ENCODE measurements around the gene ZNF672.
"Not testable (repeated sequence)": the region's sequence is repeated elsewhere in the genome, so short reads cannot be mapped to it uniquely, and the experiment has no call there.

Gene ZNF672

DNA sequence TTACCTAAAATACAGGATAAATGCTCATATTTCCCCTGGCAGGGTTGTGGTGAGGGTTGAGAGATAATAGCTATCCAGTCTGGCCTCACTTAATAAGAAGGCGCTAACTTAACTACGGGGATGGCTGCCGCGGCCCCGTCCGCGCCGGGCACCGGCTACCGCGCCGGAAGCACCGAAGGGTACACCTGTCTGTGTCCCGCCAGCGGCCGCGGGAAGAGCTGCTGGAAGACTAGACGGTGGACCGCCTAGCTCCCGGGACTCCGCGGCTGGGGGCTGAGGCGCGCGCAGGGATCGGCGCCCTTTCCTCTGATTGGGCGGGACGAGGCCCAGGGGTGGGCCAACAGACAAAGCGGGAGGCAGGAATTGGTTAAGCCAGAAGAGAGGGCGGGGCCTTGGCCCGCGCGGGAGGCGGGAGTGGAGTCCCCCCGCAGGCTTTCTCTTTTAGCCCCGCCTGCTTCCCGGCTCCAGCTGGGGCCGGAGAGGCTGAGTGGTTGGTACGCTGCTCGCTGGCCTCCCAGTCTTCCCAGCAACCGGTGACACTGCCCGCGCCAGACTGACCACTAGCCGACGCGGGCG lies at the start of gene ZNF672:
TSS of gene ZNF672 (plus strand) at position 444 of the 576 bp plus-strand sequence. CDS start 9,051 bp downstream, outside the sequence.
- peak; percentile 88 for DNase-seq (ENCODE audit: low read depth)

DNA sequence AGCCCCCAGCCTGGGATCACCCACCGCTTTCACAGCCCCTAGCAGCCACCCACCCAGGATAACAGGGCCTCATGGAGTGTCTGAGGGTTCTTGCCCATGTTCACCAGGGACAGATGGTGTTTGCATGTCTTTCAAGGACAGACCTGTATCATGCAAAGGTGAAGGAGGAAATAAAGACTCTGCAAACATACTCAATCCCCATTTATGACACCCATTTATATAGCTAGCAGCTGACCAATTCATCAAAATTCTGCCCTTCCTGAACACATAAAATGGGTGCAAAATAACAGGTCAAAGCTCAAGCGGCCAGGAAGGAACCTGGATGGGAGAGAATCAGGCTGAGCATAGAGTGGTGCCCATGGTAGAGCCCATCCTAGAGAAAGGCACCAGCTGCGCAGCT lies 49.7 kb upstream of the ZNF672 start:
- DNase-seq (ENCODE audit: low read depth) = no peak

DNA sequence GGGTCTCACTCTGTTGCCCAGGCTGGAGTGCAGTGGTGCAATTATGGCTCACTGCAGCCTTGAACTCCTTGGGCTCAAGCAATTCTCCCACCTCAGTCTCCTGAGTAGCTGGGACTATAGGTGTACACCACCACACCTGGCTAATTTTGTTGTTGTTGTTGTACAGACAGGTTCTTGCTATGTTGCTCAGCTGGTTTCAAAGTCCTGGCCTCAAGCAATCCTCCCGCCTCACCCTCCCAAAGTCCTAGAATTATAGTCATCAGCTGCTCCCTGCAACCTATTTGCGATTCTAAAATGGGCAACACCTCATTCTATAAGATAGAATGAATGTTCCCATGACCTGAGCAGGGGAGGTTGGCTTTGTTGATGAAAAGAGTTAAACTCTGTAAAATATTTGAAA lies 48.7 kb upstream of the ZNF672 start:
- not testable (repeated sequence) for DNase-seq (ENCODE audit: low read depth)

DNA sequence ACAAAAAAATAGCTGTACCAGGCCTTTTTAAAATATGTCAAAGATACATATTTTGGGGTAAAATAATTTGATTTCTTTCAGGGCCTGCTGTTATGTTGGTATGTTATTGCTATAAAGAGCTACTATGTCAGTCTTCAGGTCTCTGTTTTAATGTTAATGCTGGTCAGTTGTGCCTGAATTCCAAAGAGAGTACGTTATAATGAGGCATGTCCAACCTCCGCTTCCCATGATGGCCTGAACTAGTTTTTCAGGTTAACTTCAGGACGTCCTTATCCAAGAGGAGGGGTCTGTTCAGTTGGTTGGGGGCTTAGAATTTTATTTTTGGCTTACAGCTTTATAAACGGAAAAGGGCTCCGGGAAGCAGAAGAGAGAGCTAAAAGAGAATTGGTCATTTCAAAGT lies 47.6 kb upstream of the ZNF672 start:
- DNase-seq (ENCODE audit: low read depth) = no peak

DNA sequence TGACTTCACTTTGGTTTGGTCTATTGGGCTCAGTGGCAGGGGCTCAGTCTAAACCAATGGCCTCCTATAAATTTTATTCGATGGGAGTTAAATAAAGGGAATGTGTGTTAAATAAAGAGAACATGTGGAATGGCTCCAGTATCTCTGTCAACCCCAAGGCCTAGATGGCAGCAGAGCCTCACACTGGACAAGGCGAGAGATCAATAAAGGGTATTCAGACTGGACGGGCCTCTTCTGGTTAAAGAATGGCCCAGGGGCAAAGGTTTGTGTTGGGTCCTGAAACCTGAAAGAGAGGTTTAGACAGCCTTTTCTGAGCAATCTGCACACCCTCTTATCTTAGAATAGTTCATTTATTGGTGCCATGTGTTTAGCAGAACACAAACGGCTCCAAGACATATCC lies 47.0 kb upstream of the ZNF672 start:
- DNase-seq (ENCODE audit: low read depth) = no peak

DNA sequence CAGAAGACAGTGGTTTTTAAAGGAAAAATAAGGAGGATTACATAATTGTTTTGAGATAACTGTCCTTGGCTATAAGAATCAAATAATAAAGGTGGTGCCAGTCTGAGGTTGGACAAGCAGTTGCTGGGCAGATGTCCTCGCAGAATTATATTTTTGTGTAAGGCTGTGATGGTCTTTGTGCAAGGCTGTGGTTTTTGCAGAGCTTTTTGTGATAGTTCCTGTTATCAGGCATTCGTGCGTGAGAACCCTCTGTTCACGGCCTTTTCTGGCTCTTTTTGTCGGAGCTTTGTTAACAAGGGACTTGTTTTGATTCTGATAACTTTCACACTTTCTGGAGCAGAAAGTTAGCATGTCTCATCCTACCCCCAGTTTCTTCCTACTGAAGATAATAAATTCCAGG lies 45.7 kb upstream of the ZNF672 start:
- no peak for DNase-seq (ENCODE audit: low read depth)

DNA sequence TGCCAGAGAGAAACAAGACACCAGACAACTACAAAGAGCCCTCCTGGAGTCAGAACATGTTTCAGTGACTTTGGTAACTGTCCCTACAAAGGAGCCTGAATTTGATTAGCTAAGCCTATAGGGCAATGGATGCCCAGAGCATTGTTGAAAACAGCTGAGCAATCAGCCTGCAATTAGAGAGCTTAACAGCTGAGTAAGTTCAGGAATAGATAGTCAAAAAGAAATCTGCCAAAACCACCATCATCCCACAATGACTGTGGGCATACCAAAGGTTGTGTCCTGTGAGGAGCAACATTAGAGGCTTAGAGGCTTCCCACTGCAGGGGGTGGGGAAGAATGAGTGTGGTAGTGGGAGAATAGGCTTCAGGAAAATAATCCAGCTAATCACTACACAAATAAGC lies 44.4 kb upstream of the ZNF672 start:
- DNase-seq (ENCODE audit: low read depth) = no peak

DNA sequence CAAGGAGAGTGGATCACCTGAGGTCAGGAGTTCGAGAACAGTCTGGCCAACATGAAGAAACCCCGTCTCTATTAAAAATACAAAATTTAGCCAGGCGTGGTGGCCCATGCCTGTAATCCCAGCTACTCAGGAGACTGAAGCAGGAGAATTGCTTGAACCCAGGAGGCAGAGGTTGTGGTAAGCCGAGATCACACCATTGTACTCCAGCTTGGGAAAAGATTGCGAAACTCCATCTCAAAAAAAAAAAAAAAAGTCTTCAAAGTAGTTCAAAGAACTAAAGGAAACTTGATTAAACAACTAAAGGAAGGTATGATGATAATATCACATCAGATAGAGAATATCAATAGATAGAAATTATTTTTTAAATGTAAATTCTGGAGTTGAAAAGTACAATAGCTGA lies 43.4 kb upstream of the ZNF672 start:
- DNase-seq (ENCODE audit: low read depth) = not testable (repeated sequence)

DNA sequence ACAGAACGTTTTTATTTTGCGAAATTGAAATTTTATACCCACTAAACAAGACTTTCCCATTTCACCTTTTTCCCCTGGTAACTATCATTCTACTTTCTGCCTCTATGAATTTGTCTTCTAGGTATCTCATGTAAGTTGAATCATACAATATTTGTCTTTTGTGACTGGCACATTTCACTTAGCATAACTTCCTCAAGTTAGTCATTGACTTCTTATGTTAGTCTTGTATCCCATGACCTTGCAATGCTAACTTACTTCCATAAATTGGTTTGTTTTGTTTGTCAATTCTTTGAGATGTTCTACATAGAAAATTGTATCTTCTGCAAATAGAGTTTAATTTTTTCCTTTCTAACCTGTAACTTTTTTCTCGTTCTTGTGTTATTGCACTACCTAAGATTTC lies 39.2 kb upstream of the ZNF672 start:
- DNase-seq (ENCODE audit: low read depth) = no peak

DNA sequence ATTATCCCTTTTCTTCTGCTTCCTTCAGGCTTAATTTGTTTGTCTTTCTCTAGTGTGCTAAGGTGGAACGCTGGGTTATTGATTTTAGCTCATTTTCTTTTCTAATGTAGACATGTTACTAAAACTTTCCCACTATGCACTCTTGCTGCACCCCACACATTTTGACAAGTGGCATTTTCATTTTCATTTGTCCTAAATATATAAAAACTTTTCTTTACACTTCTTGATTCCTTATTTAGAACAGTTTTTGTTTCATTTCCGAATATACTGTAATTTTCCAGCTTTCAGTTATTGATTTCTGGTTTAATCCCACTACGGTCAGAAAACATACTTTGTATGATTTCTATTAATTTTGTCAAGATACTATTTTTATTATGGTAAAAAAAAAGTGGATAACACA lies 37.6 kb upstream of the ZNF672 start:
- no peak for DNase-seq (ENCODE audit: low read depth)

DNA sequence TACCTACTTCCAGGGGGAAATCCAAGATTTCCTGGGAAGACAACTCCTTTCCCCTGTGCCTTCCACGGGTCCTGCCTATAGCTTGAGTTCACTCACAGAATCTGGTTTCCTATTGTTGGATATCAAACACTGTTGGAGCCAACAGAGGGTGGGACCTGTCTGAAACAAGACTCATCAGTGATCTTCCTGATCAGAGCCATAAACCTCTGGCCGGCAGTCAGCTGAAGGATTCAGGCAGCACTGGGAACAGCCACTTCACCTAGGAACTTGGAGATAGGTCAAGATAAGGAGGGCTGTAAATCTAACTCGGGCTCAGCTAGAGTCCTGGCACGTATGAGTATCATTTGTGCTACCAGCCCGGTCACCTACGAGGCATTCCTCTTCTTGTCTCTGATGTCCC lies 35.6 kb upstream of the ZNF672 start:
- DNase-seq (ENCODE audit: low read depth) = no peak

DNA sequence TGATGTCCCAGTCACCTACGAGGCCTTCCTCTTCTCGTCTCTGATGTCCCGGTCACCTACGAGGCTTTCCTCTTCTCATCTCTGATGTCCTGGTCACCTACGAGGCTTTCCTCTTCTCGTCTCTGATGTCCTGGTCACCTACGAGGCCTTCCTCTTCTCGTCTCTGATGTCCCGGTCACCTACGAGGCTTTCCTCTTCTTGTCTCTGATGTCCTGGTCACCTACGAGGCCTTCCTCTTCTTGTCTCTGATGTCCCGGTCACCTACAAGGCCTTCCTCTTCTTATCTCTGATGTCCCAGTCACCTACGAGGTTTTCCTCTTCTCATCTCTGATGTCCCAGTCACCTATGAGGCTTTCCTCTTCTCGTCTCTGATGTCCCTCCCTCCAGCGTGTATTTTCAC lies 34.5 kb upstream of the ZNF672 start:
- not testable (repeated sequence) for DNase-seq (ENCODE audit: low read depth)

DNA sequence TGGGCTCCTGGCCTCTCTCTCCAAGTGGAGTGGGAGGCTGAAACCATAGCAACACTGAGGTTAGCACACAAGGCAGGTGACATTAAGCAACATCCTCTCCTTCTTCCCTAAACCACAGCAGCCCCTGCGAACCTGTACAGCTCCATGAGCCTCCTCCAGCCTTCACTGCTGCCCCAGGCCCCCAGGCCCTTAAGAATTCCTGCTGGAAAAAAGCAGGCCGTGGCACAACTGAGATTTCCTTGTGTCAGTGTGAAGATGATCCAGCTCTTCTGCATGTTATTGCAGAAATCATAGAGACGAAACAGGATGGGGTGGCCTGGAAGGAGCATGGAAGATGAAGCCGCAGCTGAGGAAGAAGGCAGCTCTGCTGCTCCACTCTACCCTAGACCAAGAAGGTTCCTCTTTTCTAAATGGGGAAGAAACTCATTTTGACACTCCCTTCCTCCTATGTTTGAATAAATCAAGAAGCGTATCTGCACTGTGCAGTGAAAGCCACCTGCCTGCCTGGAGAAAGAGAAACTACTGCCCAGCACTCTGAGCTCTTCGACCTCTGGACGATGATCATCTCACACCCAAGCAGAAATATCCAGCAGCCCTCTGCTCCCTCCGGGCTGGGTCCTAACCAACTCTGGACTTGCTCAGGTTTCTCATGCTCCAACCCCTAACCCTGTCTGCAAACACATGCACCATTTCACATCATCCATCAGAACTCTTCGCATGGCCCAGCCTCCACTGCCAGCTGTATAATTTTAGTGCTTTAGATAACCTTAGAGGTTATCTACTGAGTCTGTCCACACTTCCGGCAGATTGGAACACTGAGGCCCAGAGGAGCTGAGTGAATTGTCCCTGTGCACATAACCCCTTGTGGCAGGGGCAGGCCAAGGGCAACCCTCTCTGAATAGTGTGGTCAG lies 33.0 kb upstream of the ZNF672 start:
- DNase-seq (ENCODE audit: low read depth) = no peak

DNA sequence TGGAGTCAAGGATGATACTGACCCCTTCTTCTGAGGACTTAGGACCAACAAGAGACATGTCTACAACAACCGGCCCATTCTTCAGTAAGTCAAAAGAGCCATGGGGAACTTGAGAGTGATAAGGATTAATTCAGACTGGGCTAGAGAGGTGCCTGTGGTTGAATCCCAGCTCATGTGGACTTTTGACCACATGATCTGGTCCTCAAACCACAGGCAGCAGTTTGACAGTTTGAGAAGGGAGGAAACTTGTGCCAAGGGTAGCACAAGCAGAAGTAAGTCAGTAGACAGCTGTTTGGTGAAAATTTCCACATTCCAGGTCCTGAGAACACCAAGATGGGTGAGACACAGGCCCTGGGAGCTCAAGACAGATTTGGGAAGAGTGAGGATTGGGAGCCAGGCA lies 32.1 kb upstream of the ZNF672 start:
- no peak for DNase-seq (ENCODE audit: low read depth)

DNA sequence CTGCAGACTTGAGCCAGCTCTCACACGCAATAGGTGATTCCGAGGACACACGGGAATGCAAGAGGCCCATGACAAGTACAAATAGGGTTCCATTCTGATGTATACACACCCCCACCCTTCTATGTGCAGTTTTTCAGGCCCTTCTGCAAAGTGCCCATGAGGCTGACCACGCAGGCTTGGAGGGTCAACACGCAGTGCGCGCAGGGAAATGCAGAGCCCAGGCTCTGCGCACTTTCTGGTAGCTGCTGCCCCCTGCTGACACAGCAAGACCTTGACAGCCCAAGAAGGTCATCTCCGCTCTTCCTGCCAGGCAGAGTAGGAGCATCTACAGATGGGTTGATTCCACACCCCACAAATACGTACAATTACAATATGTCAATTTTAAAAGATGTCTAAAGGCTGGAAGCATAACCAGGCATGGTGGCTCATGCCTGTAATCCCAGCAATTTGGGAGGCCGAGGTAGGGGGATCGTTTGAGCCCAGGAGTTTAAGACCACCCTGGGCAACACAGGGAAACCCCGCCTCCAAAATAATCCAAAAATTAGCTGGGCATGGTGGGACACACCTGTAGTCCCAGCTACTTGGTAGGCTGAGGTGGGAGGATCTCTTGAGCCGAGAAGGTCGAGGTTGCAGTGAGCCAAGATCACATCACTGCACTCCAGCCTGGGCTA lies 30.8 kb upstream of the ZNF672 start:
- DNase-seq (ENCODE audit: low read depth) = no peak

DNA sequence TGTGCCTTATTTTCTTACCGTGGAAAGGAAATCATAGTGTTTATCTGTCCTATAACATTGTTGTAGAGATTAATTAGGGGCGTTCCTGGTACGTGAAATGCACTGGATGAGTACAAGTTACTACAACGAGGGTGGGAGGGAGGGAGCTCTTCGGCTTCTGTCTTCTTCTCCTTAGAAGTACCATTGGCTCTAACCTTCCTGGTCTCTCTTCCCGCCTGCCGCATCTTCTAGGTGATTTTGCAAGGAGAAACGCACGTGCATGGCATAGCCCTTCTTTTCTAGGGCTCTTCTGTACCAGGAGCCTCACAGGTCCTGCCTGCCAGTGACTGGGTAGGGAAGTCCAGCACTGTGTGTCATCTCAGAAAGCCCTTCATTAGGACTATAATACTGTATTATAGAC lies 29.1 kb upstream of the ZNF672 start:
- no peak for DNase-seq (ENCODE audit: low read depth)

DNA sequence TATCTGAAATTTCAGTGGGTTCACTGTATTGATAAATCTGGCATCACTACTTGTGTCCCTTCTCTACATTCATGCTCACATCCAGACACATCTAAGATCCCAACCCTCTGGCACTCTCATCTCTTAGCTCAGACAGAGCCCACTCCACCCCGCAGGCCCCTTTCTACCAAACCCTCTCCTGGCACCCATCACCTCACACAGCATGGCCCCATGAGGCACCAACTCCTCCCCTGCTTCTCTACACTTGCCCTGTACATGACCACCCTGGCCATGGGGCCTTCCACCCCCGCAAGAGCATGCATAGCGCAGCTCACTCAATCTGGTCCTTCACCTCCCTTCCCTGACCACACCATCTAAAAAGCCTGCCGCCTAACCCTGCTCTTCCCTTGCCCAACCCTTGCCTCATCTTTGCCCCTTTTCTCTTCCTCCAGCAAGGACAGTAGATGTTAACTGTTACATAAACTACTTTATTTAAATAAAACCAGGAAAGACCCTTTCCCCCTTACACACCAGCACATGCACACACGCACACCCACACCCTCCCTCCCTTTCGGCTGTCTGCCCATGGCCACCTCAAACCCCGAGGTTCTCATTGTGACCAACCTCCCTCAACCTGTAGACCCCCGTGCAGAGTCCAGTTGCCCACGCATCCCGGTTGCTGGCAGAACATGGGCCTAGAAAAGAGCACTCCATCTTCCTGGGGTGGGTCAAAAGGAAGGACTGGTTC lies 27.9 kb upstream of the ZNF672 start:
- no peak for DNase-seq (ENCODE audit: low read depth)

DNA sequence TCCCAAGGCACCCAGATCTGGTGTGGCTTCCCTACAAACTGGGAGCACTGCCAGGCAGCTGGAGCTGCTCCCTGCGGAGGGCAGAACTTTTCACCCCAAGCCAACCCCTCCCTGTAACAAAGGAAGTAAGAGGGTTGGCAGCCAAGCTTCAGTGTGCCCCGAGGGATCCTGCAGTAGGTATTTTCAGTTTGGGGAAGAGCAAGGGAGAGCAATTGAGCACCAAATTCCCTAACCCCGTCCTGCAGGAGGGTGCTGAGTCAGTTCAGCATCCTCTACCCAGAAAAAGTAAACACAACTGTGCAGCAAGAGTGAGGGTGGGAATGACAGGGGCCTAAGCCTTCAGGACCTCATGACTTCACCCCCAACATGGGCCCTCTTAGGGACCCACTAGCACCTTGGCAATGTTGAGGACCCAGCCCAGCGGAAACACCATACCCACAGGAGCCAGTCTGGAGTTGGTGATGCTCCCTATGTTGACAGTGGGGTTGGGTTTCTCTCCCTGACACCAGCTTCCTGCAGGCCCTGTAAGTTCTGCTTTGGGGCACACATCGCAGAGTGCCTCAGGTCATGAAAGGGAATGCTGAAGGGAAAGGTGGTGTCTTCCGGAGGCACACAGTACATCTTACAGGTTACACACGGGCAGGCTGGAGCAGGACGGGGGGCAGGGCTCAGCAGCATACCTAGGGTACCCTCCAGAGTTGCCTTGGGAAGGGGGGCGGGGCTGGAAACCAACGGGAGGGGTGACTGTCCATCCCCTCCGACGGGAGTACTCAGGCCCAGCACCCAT lies 27.1 kb upstream of the ZNF672 start:
- no peak for DNase-seq (ENCODE audit: low read depth)

DNA sequence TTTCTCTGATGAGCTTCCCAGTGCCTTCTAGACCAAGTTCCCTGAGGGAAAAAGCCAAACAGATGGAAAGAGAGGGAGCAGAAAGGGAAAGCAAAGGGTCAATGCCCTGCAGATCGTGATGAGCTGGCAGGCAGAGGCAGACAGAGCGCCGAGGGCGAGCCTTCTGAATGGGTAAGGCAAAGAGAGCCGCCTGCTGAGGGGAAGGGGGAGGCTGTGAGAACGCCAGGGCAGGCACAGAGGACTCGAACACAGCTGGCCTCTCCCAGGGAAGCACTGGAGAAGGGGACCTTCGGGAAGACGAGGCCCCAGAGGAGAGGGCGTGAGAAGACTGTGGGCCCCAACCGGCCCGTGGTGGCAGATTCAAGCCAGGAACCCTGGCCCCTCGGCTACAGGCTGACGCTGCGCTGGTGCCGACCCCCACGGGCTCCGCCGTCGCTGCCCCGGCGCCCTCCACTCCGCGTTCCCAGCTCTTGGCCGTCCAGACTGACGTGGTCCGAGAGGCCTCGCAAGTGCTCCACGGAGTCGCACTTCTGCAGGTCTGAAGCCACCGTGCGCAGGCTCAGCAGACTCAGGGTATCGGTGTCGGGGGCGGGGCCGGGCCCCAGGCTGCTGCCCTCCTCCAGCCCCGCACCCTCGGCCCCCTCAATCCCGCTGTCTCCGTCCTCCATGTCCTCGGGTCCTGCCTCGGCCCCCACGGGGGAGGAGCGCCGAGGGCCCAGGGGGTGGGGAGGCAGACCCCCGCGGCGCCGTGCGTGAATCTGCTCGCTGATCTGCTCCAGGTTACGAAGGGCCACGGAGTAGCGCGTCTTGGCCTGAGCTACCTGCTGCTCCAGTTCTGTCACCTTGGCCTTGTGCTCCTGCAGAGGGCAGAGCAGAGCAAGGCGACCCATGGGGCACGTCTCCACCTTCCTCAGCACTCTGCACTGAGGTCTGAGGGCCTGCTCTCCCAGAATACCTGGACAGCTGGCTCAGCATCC lies 26.2 kb upstream of the ZNF672 start:
- DNase-seq (ENCODE audit: low read depth) = no peak

DNA sequence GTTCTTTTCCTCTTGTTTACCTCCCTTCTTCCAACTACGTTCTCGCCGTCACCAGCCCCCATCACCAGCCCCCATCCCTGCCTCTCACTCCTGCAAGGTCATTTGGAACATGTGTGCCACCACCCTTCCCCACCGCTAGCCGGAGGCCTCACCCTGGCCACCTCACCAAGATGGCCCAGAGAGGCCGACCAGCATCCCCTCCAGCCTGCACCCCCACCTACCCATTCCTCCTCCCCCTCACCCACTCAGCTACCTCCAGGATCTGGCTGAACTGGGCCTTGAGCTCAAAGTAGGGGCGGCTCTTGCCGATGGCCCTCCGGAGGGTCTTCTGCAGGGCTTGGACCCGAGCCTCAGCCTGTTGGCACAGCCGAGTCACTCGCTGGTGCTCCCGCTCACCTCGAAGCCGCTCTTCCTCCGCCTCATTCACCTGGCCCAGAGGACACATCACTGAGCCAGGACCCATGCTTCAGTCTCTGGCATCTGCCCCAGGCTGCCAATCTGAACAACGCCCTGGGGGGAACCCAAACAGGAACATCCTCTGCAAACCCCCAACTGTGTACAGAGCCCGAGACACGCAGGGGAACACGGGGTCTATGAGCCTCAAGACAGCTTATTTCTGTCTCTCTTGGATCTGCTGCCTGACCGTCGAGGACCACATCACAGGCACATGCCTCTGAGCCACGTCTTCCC lies 25.1 kb upstream of the ZNF672 start:
- no peak for DNase-seq (ENCODE audit: low read depth)

Measured in activated gamma-delta T cell treated with anti-CD3 and anti-CD28 coated beads, Interleukin-2, amount 50 U/mL, for 16 hours (primary cell).